A673 (cell line): ENCODE data around the gene PPP1R12A. TPM values are rescaled to one million over a fixed set of nuclear protein-coding genes. Genes with fewer than 3 reads are reported as not detected.

Experiments
- BruUV-seq: library from RNA; stranded (reverse); fragments of 400-500 nt; replicated peaks from 2 replicates; lab custom pipeline; 2021; lab: Mats Ljungman, UMichigan
- CTCF ChIA-PET: fragments of 300-600 bp; sonication (Branson Sonifier 250); formaldehyde crosslinking; loops from one replicate; lab custom pipeline; 2022; ENCODE audit warnings: antibody characterized with exemption; lab: Charles Lee
- POLR2A ChIA-PET: fragments of 300-600 bp; sonication (Branson Sonifier 250); formaldehyde crosslinking; loops from one replicate; lab custom pipeline; 2022; ENCODE audit warnings: antibody characterized with exemption; ENCODE audit not compliant: low non-redundant PET; lab: Charles Lee
- DNase-seq: peaks from one replicate; pipeline ENCODE4 v3.0.0-alpha.2; 2015; ENCODE audit warnings: low spot score
- H3K27ac ChIP-seq: fragments of 200-600 bp; sonication (generic); 2 replicates; pipeline ENCODE4 v1.5.1; 2016; ENCODE audit warnings: mixed run types, low read depth, mild to moderate bottlenecking, mixed read lengths, antibody characterized with exemption, low read length; ENCODE audit not compliant: poor library complexity, severe bottlenecking
- H3K27me3 ChIP-seq: fragments of 200-600 bp; sonication (generic); replicated peaks from 2 replicates; pipeline ENCODE4 v1.6.1; 2017; ENCODE audit warnings: mixed run types, low read depth, mild to moderate bottlenecking, mixed read lengths, antibody characterized with exemption, low read length; ENCODE audit not compliant: insufficient read depth, poor library complexity
- H3K36me3 ChIP-seq: fragments of 200-600 bp; sonication (generic); 2 replicates; pipeline ENCODE4 v1.6.1; 2016; ENCODE audit warnings: mixed run types, mild to moderate bottlenecking, mixed read lengths, antibody characterized with exemption, low read length; ENCODE audit not compliant: insufficient read depth, poor library complexity, severe bottlenecking
- H3K4me1 ChIP-seq: fragments of 200-600 bp; sonication (generic); 2 replicates; pipeline ENCODE4 v1.6.1; 2017; ENCODE audit warnings: mixed run types, mild to moderate bottlenecking, mixed read lengths, antibody characterized with exemption, low read length; ENCODE audit not compliant: insufficient read depth, poor library complexity, severe bottlenecking
- H3K4me3 ChIP-seq: fragments of 200-600 bp; sonication (generic); 2 replicates; pipeline ENCODE4 v1.5.1; 2016; ENCODE audit warnings: low read depth, mixed run types, mild to moderate bottlenecking, mixed read lengths, low read length; ENCODE audit not compliant: poor library complexity, severe bottlenecking
- H3K9me3 ChIP-seq: fragments of 200-600 bp; sonication (generic); 2 replicates; pipeline ENCODE4 v1.6.1; 2016; ENCODE audit warnings: mixed run types, low read depth, mild to moderate bottlenecking, mixed read lengths, antibody characterized with exemption, low read length; ENCODE audit not compliant: poor library complexity, severe bottlenecking
- CTCF ChIP-seq: fragments of 300-800, 200-600 bp; sonication (generic); conservative IDR thresholded peaks from 2 replicates; pipeline ENCODE4 v1.5.1; 2017; ENCODE audit warnings: low read depth, mild to moderate bottlenecking, antibody characterized with exemption, low read length, moderate library complexity, mixed read lengths
- EZH2 ChIP-seq: fragments of 200-600 bp; sonication (generic); IDR thresholded peaks from 2 replicates; pipeline ENCODE4 v1.6.1; 2017; ENCODE audit warnings: borderline replicate concordance, low read depth, mild to moderate bottlenecking, mixed read lengths, antibody characterized with exemption, low read length; ENCODE audit not compliant: poor library complexity, severe bottlenecking
- intact Hi-C: fragments of 100-400 bp; cut with micrococcal nuclease; formaldehyde crosslinking; loops from one replicate; pipeline ENCODE4 v1.10.0; 2022; ENCODE audit not compliant: unreplicated experiment
- total RNA-seq: library from RNA; stranded (reverse); gene quantifications from 2 replicates; pipeline ENCODE4 v1.2.3, GENCODE V29; 2021

PPP1R12A gene
- total RNA-seq, 1 experiment from 2014 or later, result 80.8 TPM

- TF ChIP-seq CTCF (no peak), EZH2 (no peak)
- intact Hi-C loops, result no loop called here
- ChIA-PET POLR2A (no interaction called here), CTCF (no interaction called here)
- Histone ChIP-seq H3K4me3 (no peak overlapping the region), H3K36me3 (peaks cover 15% of the 10 kb centered on the region), H3K27ac (no peak overlapping the region), H3K27me3 (no peaks in the 10 kb centered on the region), H3K9me3 (no peaks in the 10 kb centered on the region), H3K4me1 (peaks cover 13% of the 10 kb centered on the region)
- no peak for DNase-seq
- BruUV-seq, result no TSS peak
Observed at GRCh38 chr12:79874665-79875064, 60.2 kb downstream of the PPP1R12A start.

GRCh38 chr12:79873201-79873600 lies 61.7 kb downstream of the PPP1R12A start:
- H3K9me3 ChIP-seq, result no peaks in the 10 kb centered on the region
- TF ChIP-seq EZH2 (no peak), CTCF (no peak)
- CTCF ChIA-PET, result no interaction called here
- peaks cover 13% of the 10 kb centered on the region for H3K4me1 ChIP-seq
- DNase-seq, result no peak
- no peak overlapping the region for H3K27ac ChIP-seq
- no TSS peak for BruUV-seq
- POLR2A ChIA-PET, result no interaction called here
- H3K36me3 ChIP-seq, result peaks cover 19% of the 10 kb centered on the region
- H3K4me3 ChIP-seq, result no peak overlapping the region
- intact Hi-C loops, result no loop called here
- H3K27me3 ChIP-seq, result no peaks in the 10 kb centered on the region

- peaks cover 9% of the 10 kb centered on the region for H3K4me1 ChIP-seq
- no peak overlapping the region for H3K27ac ChIP-seq
- H3K4me3 ChIP-seq, result no peak overlapping the region
- H3K36me3 ChIP-seq, result peaks cover 34% of the 10 kb centered on the region
- CTCF ChIA-PET, result no interaction called here
- intact Hi-C loops, result no loop called here
- H3K27me3 ChIP-seq, result no peaks in the 10 kb centered on the region
- TF ChIP-seq EZH2 (no peak), CTCF (no peak)
- no TSS peak for BruUV-seq
- peaks cover 4% of the 10 kb centered on the region for H3K9me3 ChIP-seq
- DNase-seq, result no peak
- POLR2A ChIA-PET, result no interaction called here
Observed at GRCh38 chr12:79871621-79872020, 63.3 kb downstream of the PPP1R12A start.
